Testis (tissue), 3 donors: ENCODE data around the gene ARL15. TPM values are rescaled to one million over a fixed set of nuclear protein-coding genes. Genes with fewer than 3 reads are reported as not detected.

ENCODE experiments used
- DNase-seq: peaks from one replicate; pipeline ENCODE4 v3.0.0-alpha.2; 2019
- H3K27ac ChIP-seq, 2 donors: fragments of 200-600 bp; sonication (generic); one replicate each; pipeline ENCODE4 v1.5.1; 2019
- H3K27me3 ChIP-seq: fragments of 200-600 bp; sonication (generic); one replicate; pipeline ENCODE4 v1.5.1; 2019
- H3K36me3 ChIP-seq: fragments of 200-600 bp; sonication (generic); one replicate; pipeline ENCODE4 v1.5.1; 2017; ENCODE audit warnings: low read depth; ENCODE audit errors: missing control alignments
- H3K4me1 ChIP-seq: fragments of 200-600 bp; sonication (generic); one replicate; pipeline ENCODE4 v1.5.1; 2019
- H3K4me3 ChIP-seq, 2 donors: fragments of 200-600 bp; sonication (generic); one replicate each; pipeline ENCODE4 v1.5.1; 2017 to 2019
- H3K9me3 ChIP-seq: fragments of 200-600 bp; sonication (generic); one replicate; pipeline ENCODE4 v1.5.1; 2017
- POLR2A ChIP-seq: fragments of 450-650 bp; IDR thresholded peaks from one replicate; pipeline ENCODE4 v1.6.1; 2017; ENCODE audit warnings: antibody characterized with exemption, mild to moderate bottlenecking, moderate library complexity
- WGBS, 2 donors: methylation state at CpG; one replicate each; pipeline ENCODE4 v1.1.5; 2018; 5-methylcytosine and 5-hydroxymethylcytosine counted together
- intact Hi-C: fragments of 100-400 bp; cut with DNase I; formaldehyde crosslinking; loops from one replicate; pipeline ENCODE4 v1.15.1; 2023; ENCODE audit warnings: low total_unique reads
- polyA plus RNA-seq: library from polyadenylated mRNA; stranded (reverse); fragments of 350-450 nt; fragmentation: Illumina TruSeq; extraction: RNeasy Lipid Tissue Mini Kit (QIAGEN cat#74804); gene quantifications from one replicate; pipeline ENCODE4 v1.2.3, GENCODE V29; 2014; ENCODE audit warnings: low read depth, low replicate concordance; ENCODE audit not compliant: insufficient read depth
- total RNA-seq, 2 donors: library from RNA; depleted of rRNA; stranded (reverse); fragments of >200 nt; gene quantifications; one replicate each; pipeline ENCODE4 v1.2.3, GENCODE V29; 2016
- TF ChIP-seq, protein P1 (sequence below), 3 experiments: fragments of 450-650 bp in 2 of 3; fragments of 200-600 bp in 1 of 3; sonication (generic) in 1 of 3; IDR thresholded peaks; one replicate each; pipeline ENCODE4 v1.5.1; 2016 to 2019; ENCODE audit warnings: antibody characterized with exemption in 3 of 3, mild to moderate bottlenecking in 2 of 3, moderate library complexity in 1 of 3

The ARL15 gene
- total and polyA plus RNA-seq, 3 donors from 2014 or later: 36.6 to 88.6 (median 75.2) TPM

DNA sequence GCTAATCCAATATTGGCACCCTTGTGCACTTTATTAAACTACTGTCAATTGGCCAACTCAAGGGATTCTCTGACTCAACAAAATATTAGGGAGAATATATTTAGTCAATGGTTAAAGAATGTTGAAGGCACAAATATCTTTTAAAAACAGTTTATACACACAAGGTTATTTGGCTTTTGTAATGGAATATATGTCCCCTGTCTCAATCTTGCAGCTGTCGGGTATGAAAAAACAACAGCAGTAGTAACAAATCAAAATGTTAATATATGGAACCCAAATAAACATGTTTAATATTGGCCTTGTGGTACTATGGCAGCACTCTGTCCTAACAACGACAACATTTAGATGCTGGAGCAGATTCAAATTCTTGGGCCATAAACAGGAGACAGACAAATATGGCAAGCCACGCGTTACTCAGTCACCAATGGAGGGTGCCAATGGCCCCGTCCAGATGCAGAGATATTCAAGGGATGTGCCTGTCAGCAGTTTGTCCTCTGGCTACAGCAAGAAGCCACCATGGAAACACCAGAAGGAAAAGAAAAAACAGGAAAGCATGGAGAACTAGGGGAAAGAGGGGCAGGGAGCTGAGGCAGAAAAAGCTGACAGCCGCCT is 408.0 kb downstream of the ARL15 start:
- intact Hi-C loops: no loop called here
- no peaks in the 10 kb centered on the region for H3K9me3 ChIP-seq
- 91 to 95% methylated on average over 6 of the region's 6 CpGs for WGBS, 2 donors
- H3K4me1 ChIP-seq: no peaks in the 10 kb centered on the region
- H3K4me3 ChIP-seq: no peak overlapping the region
- no peaks in the 10 kb centered on the region for H3K36me3 ChIP-seq
- H3K27me3 ChIP-seq: no peaks in the 10 kb centered on the region
- no peak for DNase-seq
- no peak for TF ChIP-seq POLR2A
- TF ChIP-seq, protein P1, sequence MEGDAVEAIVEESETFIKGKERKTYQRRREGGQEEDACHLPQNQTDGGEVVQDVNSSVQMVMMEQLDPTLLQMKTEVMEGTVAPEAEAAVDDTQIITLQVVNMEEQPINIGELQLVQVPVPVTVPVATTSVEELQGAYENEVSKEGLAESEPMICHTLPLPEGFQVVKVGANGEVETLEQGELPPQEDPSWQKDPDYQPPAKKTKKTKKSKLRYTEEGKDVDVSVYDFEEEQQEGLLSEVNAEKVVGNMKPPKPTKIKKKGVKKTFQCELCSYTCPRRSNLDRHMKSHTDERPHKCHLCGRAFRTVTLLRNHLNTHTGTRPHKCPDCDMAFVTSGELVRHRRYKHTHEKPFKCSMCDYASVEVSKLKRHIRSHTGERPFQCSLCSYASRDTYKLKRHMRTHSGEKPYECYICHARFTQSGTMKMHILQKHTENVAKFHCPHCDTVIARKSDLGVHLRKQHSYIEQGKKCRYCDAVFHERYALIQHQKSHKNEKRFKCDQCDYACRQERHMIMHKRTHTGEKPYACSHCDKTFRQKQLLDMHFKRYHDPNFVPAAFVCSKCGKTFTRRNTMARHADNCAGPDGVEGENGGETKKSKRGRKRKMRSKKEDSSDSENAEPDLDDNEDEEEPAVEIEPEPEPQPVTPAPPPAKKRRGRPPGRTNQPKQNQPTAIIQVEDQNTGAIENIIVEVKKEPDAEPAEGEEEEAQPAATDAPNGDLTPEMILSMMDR (IDR thresholded peaks at IDR 0.05): no peak
- H3K27ac ChIP-seq: no peak overlapping the region

DNA sequence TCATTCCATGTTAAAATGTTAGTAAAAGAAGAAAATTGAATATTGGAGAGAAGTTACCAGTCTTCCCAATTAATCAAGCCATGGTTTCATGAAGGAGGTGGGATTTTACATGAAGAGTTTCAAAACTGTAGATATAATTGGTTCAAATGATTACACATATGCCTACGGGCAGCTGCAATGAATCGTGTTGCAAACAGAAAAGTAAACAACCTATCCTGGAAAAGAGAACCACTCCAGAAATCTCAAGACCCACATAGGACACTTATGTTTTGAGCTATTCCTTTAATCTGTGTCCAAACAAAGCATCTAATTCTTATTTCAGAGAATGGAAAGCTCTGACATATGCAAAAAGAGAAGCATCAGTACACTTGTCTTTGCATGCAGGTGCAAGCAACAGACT is 409.7 kb downstream of the ARL15 start:
- no peaks in the 10 kb centered on the region for H3K4me1 ChIP-seq
- intact Hi-C loops: no loop called here
- no peak for TF ChIP-seq POLR2A
- TF ChIP-seq, protein P1 (IDR thresholded peaks at IDR 0.05): no peak
- WGBS, 2 donors: 81 to 97% methylated on average over 2 of the region's 2 CpGs
- H3K27me3 ChIP-seq: no peaks in the 10 kb centered on the region
- no peaks in the 10 kb centered on the region for H3K9me3 ChIP-seq
- no peak overlapping the region for H3K27ac ChIP-seq
- no peaks in the 10 kb centered on the region for H3K36me3 ChIP-seq
- DNase-seq: no peak
- no peak overlapping the region for H3K4me3 ChIP-seq

DNA sequence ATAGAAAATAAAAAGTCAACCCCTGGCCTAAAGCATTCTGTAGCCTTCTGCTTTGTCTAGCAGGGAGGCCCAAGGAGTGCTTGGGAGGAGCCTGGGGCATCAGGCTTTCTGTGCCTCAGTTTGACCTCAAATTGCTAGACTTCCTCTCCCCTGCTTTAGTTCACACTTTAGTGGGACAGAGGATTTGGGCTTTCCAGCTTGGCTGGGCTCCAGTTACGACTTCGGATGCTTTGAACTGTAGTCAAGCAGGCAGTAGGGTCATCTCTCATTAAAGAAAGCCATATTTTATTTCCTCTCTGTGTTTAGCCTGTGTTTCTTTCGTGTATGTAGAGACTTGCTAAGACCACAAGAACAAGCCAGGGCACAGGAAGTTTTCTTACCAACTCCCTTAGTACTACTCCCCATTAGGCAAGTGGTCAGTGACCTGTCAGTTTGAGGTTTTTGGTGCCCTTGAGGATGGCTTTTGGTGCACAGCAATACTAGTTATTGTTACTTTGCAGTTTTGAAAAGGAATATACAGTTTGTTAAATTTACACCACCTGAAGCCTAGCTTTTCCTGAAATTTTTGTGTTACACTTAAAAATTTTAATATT is 415.2 kb downstream of the ARL15 start:
- no peaks in the 10 kb centered on the region for H3K9me3 ChIP-seq
- no peak overlapping the region for H3K27ac ChIP-seq
- no peak overlapping the region for H3K4me3 ChIP-seq
- no peaks in the 10 kb centered on the region for H3K36me3 ChIP-seq
- no peaks in the 10 kb centered on the region for H3K4me1 ChIP-seq
- WGBS, 2 donors: 81 to 92% methylated on average over 1 to 3 of the region's 3 CpGs
- intact Hi-C loops: no loop called here
- TF ChIP-seq, protein P1 (IDR thresholded peaks at IDR 0.05): no peak
- TF ChIP-seq POLR2A: no peak
- DNase-seq: no peak
- H3K27me3 ChIP-seq: no peaks in the 10 kb centered on the region

DNA sequence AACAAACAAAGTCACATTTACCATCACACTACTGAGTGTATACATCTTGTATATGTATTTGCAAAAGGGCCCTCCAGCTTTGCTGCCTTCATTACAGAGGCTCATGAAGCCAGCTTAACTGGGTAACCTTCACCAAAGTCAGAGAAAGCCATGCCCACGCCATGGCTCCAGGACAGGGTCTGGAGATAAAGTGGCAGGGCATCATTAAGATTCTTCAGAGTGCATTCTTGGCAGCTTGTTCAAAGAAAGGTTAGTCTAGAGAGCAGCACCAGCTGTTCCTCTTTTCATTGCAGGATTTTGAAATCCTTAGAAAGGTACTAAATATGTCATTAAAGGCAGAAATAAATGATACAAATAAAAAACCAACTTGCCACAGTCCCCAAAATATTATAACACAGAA is 416.7 kb downstream of the ARL15 start:
- Histone ChIP-seq H3K36me3 (no peaks in the 10 kb centered on the region), H3K9me3 (no peaks in the 10 kb centered on the region), H3K27me3 (no peaks in the 10 kb centered on the region), H3K4me1 (no peaks in the 10 kb centered on the region), H3K27ac (no peak overlapping the region), H3K4me3 (no peak overlapping the region)
- TF ChIP-seq, protein P1 (IDR thresholded peaks at IDR 0.05): no peak
- no peak for TF ChIP-seq POLR2A
- WGBS, 2 donors: 32 to 40% methylated on average over 1 of the region's 1 CpG
- no peak for DNase-seq
- intact Hi-C loops: no loop called here

- H3K27ac ChIP-seq: no peak overlapping the region
These were observed 418.1 kb downstream of the ARL15 start for GRCh38 chr5:53892224-53892623.

More at GRCh38 chr5:53892224-53892623, 418.1 kb downstream of the ARL15 start:
- Histone ChIP-seq H3K27me3 (no peaks in the 10 kb centered on the region), H3K36me3 (no peaks in the 10 kb centered on the region), H3K9me3 (no peaks in the 10 kb centered on the region), H3K4me3 (no peak overlapping the region), H3K4me1 (no peaks in the 10 kb centered on the region)
- intact Hi-C loops: no loop called here
- no peak for DNase-seq
- WGBS, 2 donors: 63 to 71% methylated on average over 1 of the region's 1 CpG
- TF ChIP-seq POLR2A: no peak
- TF ChIP-seq, protein P1 (IDR thresholded peaks at IDR 0.05): no peak
